GM21619 (cell line): Measurements from ENCODE around the gene CNGA2.

Experiments
- ATAC-seq: cut with Tn5 transposase; IDR thresholded peaks from one replicate; pipeline ENCODE4 v1.9.1; 2021; ENCODE audit not compliant: unreplicated experiment

Gene CNGA2

DNA sequence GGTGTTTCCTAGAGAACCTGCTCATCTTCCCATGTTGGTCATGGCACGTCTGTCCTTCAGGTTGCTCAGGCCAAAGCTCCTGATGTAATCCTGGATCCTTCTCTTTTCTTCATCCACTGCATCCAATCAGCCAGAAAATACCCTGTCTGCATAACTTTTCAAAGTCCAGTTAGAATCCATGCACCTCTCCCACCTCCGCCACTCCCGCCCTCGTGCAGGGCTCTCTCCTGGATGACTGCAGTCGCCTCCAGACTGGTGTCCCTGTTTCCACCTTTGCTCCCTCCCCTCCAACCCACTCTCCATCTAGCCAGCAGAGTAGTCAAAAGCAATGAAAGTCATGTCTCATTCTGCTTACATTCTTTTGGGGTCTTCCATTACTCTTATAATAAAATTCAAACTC lies 16.0 kb downstream of the CNGA2 start:
- no peak for ATAC-seq

DNA sequence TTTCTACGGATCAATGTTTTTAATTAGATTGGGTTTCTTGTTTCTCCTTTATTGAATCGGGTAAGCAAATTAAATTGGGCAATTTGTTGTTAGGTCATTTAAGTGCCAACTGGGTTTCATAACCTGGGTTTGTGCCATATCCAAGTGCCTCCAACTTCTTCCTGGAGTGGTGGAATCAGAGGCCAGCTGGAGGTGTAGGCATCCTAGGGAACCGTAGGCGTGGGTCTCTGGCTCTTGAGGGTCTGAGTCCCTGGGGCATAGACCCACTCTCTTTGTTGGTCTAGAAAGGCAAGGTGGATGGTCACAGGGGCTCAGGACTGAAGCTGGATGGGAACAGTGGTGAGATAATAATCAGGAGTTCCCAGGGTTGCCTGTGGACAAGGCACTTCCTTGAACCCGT lies 18.3 kb downstream of the CNGA2 start:
- no peak for ATAC-seq

DNA sequence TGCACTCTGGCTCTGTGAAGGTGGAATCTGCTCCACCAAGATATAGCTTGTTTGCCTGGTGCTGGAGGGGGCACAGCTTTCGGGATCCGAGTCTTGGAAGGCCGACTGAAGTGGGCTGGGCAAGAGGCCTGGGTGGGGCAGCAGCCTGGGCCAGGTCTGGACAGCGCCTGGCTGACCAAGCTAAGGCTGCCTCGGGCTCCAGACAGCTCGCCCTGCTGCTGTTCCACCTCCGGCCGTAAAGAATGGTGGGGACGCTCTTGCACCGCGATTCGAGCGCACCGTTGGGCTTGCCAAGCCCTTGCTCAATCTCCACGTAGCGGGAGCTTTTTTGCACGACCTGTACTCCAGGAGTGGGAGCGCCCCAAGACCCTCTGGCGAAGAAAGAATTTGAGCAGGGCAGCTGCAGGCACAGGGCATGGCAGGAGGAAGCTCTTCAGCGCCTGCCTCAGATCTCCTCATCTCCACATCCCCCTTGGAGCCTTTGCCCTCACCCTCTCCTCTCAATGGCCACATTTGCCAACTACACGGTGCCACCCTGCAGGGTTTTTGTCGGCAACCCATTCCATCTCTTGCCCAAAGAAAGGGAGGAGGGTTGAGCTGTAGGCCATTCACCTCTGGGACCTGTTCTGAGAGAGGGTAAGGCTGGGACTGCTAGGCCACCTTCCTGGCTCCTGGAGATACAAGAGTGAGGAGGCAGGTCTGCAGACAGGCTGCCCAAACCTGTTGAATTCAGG lies 18.9 kb downstream of the CNGA2 start:
- no peak for ATAC-seq

DNA sequence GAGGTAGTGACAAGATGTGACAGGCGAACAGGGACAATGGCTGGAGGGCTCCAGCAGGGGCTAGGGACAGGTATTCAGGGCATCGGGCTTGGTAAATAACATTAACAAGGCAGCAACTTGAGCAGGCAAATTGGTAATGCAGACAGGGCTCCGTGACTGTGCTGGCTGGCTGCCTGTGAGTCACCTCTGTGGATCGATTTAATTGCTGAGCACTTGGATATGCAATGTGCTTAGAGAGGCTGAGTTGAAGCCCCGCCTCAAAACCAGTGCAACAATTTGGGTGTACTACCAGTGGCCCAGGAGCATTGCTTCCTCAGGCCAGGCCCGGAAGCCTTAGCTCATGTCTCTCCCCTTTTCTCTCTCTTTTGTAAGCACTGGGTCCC lies 19.5 kb downstream of the CNGA2 start:
- no peak for ATAC-seq

DNA sequence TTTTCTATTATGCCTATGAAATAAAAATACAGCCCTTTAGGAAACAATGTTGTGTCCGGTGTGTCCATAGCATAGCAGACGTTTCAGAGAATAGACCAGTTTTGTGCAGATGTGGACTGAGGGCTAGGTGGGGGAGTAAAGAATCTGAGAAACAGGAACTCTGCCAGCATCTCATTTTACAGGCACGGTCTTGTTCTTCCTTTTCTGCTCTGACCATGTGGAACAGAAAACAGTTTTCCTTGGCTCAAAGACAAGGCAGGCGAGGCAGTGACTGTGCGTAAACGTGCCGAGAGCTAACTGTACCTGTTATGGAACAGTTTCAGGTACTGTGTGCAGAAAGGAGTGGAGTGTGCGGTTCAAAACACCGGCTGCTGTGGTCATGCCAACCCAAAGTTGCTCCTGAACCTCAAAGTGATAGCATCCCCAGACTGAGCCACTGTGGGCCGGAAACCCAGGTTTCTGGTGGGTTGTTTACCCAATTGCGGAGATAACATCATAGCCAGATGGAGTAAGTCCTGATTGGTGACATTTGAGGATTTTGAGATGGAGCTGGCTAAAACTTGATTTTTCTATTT lies 20.2 kb downstream of the CNGA2 start:
- ATAC-seq, result no peak

DNA sequence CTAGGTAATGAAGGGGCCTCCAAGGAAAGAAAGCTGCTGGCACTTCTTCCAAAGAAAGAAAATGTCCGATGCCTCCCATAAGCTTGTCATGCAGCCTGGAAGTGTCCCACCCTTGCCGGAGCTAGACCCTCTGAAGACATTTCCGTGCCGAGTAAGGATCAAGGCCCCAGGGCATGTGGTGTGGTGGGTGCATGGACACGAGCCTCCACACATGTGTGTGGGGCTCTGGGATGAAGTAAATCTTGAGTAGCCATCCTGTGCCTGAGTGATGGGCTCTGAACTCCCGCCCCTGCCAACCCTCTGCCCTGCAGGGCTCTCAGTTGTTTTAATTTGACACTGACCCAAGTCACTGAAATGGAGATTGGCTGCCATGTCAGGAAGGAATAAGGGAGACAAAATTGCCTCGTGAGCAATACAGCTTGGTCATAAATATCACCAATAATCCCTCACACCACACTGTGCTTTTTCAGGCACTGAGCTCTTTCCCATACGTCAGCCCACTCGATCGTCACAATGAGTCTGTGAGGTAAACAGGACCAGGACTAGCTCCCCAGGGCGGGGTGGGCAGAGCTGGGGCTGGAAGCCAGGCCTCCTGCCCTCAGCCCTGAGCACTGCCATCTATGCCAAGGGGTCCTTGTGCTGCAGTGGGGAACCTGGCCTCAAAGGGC lies 24.6 kb downstream of the CNGA2 start:
- no peak for ATAC-seq

DNA sequence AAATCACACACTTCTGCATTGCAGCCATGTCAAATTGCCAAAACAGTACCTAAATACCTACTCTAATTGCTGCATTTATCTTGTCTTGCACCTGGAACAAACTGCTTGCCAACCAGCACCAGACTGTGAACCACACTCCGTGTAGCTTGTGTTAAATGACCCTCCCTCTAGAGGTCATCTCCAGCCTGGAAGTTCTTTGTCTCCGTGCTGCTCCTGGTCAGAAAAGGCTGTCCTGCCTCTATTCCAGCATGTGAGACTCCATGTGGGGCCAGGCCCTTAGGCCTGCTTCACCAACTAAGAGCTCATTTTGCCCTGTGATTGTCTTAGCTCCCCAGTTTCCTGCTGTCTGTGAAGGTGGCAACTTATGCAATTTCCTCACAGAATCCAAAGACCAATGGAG lies 28.3 kb downstream of the CNGA2 start:
- no peak for ATAC-seq

DNA sequence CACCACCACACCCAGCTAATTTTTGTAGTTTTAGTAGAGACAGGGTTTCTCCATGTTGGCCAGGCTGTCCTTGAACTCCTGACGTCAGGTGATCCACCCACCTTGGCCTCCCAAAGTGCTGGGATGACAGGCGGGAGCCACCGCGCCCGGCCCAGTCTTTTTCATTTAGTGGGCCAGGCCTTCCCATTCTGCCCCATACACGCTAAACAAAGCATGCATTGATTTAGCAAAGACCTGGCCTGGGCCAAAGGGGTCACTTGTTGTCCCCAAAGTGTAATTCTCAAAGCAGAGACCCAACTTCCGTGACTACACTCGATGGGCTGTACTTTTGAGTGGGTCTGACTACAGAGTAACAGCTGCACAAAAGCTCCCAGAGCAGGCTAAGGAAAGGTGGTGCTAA lies 29.2 kb downstream of the CNGA2 start:
- ATAC-seq, result no peak

DNA sequence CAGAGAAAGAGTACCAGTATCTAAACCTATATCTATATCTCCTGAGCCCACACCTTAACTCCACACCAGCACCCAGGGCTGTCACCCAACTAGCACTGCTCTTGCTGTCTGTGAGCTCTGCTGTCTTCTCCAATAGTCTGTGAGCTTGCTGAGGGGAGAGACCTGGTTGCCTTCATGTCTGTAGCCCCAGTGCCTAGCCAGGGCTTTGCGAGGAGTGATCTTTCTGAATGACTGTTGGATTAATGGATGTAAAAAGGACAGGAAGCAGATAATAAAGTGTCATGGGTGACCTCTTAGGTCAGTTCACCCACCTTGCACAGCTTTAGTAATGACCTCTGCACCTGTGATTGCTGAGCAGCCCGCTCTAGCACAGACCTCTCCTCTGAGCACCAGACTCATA lies 30.5 kb downstream of the CNGA2 start:
- ATAC-seq, result no peak

DNA sequence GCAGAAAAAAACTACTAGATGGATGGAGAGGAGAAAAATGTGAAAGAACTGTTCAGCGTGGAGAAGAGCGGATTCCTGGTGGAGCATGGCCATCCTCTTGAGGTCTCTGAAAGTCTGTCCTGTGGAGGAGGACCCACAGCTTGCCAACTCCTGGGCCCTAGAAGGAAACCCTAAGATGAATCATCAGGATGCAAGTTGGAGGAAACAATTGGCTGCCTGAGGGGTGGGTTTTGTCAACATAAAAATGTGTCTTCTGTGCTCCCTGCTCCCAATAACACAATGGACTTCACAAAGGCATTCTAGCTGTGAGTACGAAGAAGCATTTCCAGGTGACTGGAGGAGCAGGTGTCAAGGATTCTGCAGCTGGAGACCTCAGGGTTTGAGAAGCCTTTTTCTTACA lies 37.2 kb downstream of the CNGA2 start:
- ATAC-seq, result no peak

DNA sequence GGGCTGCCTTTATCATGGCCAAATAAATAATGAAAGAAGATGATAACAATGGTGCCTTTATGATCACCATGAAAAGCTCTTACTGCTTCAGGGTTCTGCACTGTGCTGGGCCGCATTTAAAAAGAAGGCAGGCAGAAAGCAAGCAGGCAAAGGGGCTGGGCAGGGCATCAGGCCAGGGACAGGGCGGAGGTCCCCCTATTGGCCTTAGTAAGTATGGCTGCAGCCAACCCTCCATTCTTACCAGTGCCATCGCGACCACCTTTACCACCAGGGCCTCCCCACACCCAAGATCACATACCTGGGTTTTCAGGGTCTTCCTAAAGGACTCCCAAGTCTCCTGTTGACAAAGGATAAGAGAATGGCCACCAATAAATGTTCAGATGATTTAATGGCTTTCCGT lies 38.9 kb downstream of the CNGA2 start:
- ATAC-seq, result no peak

DNA sequence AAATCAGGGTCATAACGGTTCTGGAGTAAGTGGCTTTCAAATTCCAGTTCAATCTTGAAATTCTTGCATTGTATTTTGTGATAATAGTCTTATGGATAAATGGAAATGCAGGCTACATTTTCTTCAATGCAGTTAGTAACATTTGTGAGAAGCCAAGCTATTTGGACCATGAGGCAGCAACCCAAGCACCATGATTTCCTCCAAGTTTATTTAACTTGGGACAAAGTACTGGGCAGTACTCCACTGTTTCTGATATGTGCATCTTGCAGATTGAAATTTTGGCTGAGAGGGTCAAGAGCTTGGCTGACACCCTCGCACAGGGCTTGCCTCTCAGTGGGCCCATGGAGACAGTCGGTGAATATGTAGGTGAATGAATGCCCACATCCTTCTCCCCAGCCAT lies 39.9 kb downstream of the CNGA2 start:
- no peak for ATAC-seq

DNA sequence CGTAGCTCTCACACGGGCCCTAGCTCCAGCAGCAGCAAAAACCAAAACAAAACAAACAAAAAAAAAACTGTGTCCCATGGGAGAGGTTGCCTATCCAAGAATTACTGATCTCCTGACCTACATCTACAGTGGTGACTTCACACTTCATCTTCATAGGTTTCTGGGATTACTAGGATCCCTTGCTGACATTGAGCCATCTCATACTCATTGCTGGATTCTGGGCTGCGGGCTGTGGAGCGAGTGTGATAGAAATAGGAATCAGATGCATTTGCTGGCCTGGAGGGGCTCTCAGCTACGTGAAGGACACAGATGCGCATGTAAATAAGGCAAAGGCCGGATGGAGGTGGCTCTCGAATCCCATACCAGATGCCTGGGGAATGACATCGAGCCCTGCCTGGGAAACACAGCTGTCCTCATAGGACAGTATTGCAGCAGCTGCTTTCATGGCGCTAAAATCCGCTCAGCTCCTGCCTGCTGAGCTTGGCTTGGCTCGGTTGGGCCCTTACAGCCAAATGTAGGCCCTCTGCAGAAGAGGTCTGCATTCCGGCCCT lies 41.7 kb downstream of the CNGA2 start:
- ATAC-seq, result no peak

DNA sequence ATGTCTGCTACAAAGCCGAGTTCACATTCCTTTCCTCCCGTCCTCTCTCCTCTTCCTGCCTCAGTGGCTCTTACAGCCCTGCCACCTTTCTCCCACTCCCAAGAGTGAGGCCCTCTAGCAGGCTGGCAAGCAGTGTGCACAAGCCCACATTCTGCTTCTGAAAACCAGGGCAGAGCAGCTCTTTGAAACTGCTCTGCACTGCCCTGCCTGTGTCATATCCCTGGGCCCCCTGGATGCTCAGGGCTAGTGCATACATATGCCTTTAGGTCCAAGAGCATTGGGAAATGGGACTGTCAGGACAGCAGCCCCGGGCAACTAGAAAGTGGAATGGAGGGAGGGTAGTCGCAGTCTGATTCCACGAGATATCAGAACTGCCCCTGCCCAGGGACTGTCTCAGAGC lies 42.4 kb downstream of the CNGA2 start:
- ATAC-seq, result no peak

DNA sequence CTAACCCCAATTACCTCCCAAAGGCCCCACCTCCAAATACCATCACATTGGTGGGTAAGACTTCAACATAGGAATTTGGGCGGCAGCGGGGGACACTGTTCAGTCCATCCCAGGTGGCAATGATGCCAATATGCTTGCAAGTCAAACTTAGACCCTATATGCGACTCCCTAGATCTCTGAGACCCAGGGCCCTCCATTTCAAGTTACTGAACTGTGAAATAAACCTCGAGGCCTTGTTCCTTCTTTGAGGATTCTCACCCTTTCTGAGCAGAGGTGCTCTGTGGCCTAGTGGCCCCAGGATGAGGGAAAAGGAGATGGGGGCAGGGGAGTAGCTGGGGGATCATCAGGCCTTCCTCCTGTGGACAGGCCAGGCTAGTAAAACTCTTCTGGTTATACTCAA lies 44.7 kb downstream of the CNGA2 start:
- no peak for ATAC-seq

DNA sequence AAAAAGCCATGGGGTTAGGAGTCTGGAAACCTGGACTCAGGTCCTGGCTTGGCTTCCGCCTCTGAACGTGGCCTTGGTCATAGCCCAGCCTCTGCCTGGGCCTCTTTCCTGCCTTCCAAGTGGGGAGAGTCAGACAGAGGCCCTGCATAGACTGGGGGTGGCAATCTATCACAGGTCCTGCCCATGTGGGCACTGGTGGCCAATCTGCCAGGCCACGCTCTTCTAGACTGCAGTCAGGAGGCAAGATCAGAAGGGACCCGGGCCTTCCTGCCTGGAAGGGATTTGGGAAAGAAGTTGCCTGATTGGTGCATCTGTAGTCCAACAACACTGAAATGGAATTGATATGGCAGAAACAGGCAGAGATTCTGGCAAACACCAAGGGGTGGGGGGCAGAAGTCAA lies 46.1 kb downstream of the CNGA2 start:
- ATAC-seq, result no peak

DNA sequence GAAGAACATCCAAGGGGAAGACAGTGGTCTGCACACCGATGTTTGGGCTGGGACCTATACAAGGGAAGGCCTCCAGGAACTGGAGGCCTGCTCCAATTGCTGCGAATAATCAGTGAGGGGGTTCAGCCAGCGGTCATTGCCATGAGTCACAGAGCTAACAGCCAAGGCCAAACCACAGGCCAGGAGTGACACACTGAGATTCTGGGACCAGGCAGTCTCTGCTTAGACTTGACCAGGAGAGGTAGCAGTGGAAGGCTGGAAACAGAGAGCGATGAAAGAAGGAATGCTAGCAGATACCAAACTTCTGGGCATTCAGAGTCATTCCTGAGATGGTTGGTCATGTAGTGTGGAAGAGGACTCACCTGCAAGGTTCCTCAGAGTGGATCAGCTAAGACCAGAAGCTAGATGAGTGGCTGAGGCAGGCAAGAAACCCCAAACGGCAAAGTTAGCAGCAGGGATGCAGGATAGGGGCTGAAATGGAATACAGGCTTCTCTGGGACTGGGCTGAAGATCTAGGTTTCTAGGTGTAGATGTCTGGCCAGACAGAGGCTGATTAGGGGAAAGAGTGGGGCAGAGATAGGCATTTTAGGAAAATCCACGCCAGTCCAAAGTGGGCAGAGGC lies 54.7 kb downstream of the CNGA2 start:
- ATAC-seq, result no peak

DNA sequence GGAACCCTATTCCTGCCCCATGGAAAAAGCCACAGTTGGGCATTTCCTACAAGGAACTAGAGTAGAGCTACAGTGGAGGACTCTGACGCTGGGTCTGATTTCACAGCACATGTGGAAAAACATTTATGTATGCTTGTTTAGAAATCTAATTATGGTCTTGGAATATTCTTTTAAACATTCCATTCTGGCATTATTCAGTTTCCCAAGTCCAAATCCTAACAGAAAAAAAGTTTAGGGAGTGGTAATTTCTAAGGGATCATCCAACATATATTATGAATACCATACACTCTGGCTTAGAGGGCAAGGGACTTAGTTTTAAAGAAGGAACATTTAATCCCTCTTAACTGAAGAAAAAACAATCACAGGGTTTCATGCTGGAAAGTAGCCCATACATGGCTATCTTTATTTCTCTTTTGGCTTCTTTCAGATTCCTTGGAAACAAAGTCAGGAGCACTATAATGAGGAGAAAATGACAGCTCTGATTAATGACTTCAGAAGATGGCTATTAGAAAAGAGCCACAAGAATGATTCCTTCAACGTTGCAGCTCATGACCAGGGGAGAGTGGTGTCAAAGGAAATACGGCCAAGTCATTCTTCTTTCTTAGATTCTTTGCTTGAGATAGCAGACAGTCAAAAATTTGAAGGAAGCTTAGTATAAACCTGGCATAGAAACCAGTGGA lies 56.1 kb downstream of the CNGA2 start:
- ATAC-seq, result no peak

DNA sequence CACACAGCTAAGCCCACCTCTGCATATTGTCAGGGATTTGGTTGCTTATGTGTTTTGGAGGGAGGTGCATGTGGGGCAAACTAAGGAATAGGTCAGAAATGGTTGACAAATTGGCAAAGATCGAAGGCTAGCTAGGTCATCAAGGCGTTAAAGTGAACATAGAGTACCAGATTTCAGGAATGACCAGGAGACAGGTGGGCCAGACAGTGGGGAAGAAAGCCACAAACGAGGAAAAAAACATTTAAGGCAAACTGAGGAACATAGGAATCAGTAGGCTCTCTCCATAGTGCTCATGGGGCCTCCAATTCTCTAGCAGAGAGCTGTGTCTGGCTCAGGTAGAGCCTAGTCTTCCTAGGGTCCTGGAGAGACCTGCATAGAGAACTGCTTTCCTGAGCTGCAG lies 57.4 kb downstream of the CNGA2 start:
- ATAC-seq, result no peak

DNA sequence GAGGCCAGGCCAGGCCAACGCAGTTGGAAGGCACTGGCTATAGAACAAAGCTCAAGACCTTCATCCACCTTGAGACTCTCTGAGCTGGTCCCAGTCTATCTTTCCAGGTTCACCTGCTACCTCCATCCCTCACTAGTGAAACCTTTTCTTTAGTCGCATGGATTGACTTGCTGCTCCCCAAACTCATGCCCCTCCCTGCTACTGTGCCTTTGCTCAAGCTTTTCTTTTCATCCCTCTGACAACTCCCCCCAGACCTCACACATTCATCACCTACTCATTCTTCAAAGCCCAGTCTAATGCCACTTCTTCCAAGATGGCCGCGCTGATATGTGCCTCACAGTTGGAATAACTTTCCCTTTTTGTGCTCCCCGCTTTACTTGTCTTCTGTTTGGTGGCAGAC lies 58.0 kb downstream of the CNGA2 start:
- ATAC-seq, result no peak

DNA sequence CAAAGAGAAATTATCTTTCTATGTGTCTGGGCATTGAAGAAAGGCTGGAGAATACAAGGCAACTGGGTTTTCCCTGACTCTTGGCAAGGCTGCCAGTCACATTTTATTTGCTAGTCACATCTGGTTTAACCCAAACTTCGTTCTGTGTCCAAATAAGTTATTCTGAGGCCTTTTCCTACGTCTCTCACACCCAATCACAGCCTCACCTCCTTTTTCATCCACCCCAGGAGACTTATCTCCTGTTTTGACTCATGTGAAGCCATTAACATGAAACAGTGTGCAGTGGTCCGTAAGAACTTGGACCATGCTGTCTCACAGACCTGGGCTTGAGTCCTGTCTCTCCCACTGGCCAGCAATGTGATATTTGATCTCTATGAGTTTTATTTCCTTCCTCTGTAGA lies 59.3 kb downstream of the CNGA2 start:
- ATAC-seq, result no peak
